ENCODE data around the gene HIPK1.

Gene HIPK1

GRCh38 chr1:113895961-113896360, 33.2 kb upstream of the HIPK1 start:
- WGBS, 2 experiments: 95 to 96% methylated on average over 8 of the region's 8 CpGs
- H3K27ac ChIP-seq (ENCODE audit: insufficient read depth, low read depth, low read length, poor library complexity, severe bottlenecking): no peak overlapping the region
- H3K9me3 ChIP-seq (ENCODE audit: control insufficient read depth, low read length): no peaks in the 10 kb centered on the region
- no peaks in the 10 kb centered on the region for H3K27me3 ChIP-seq (ENCODE audit: control insufficient read depth, insufficient read depth, low read length, poor library complexity, severe bottlenecking)
- H3K4me1 ChIP-seq (ENCODE audit: control insufficient read depth, insufficient read depth, low read length): no peaks in the 10 kb centered on the region
- no peak overlapping the region for H3K4me3 ChIP-seq (ENCODE audit: insufficient read depth, low read depth, low read length)
- H3K36me3 ChIP-seq (ENCODE audit: control insufficient read depth, insufficient read depth, low read length): peaks cover 4% of the 10 kb centered on the region

GRCh38 chr1:113898241-113898814, 30.8 kb upstream of the HIPK1 start:
- WGBS, 2 experiments: 80 to 89% methylated on average over 1 of the region's 1 CpG
- Histone ChIP-seq H3K4me3 (ENCODE audit: insufficient read depth, low read depth, low read length) (no peak overlapping the region), H3K9me3 (ENCODE audit: control insufficient read depth, low read length) (no peaks in the 10 kb centered on the region), H3K27me3 (ENCODE audit: control insufficient read depth, insufficient read depth, low read length, poor library complexity, severe bottlenecking) (no peaks in the 10 kb centered on the region), H3K27ac (ENCODE audit: insufficient read depth, low read depth, low read length, poor library complexity, severe bottlenecking) (no peak overlapping the region), H3K4me1 (ENCODE audit: control insufficient read depth, insufficient read depth, low read length) (no peaks in the 10 kb centered on the region), H3K36me3 (ENCODE audit: control insufficient read depth, insufficient read depth, low read length) (peaks cover 4% of the 10 kb centered on the region)

GRCh38 chr1:113899111-113899510, 30.0 kb upstream of the HIPK1 start:
- H3K4me1 ChIP-seq (ENCODE audit: control insufficient read depth, insufficient read depth, low read length): peaks cover 7% of the 10 kb centered on the region
- peaks cover 4% of the 10 kb centered on the region for H3K36me3 ChIP-seq (ENCODE audit: control insufficient read depth, insufficient read depth, low read length)
- no peak overlapping the region for H3K4me3 ChIP-seq (ENCODE audit: insufficient read depth, low read depth, low read length)
- no peaks in the 10 kb centered on the region for H3K27me3 ChIP-seq (ENCODE audit: control insufficient read depth, insufficient read depth, low read length, poor library complexity, severe bottlenecking)
- H3K9me3 ChIP-seq (ENCODE audit: control insufficient read depth, low read length): no peaks in the 10 kb centered on the region
- no peak overlapping the region for H3K27ac ChIP-seq (ENCODE audit: insufficient read depth, low read depth, low read length, poor library complexity, severe bottlenecking)

- peaks cover 4% of the 10 kb centered on the region for H3K36me3 ChIP-seq (ENCODE audit: control insufficient read depth, insufficient read depth, low read length)
Measured at GRCh38 chr1:113901191-113901590, 27.9 kb upstream of the HIPK1 start.

GRCh38 chr1:113903501-113904292, 25.4 kb upstream of the HIPK1 start:
- no peaks in the 10 kb centered on the region for H3K9me3 ChIP-seq (ENCODE audit: control insufficient read depth, low read length)
- H3K36me3 ChIP-seq (ENCODE audit: control insufficient read depth, insufficient read depth, low read length): no peaks in the 10 kb centered on the region
- H3K4me1 ChIP-seq (ENCODE audit: control insufficient read depth, insufficient read depth, low read length): peaks cover 8% of the 10 kb centered on the region
- peak overlapping the region; percentile 88 for H3K4me3 ChIP-seq (ENCODE audit: insufficient read depth, low read depth, low read length)
- no peak overlapping the region for H3K27ac ChIP-seq (ENCODE audit: insufficient read depth, low read depth, low read length, poor library complexity, severe bottlenecking)
- WGBS, 2 experiments: 69 to 70% methylated on average over 7 of the region's 7 CpGs
- H3K27me3 ChIP-seq (ENCODE audit: control insufficient read depth, insufficient read depth, low read length, poor library complexity, severe bottlenecking): no peaks in the 10 kb centered on the region

More at GRCh38 chr1:113901191-113901590, 27.9 kb upstream of the HIPK1 start:
- no peaks in the 10 kb centered on the region for H3K27me3 ChIP-seq (ENCODE audit: control insufficient read depth, insufficient read depth, low read length, poor library complexity, severe bottlenecking)
- no peak overlapping the region for H3K27ac ChIP-seq (ENCODE audit: insufficient read depth, low read depth, low read length, poor library complexity, severe bottlenecking)
- no peak overlapping the region for H3K4me3 ChIP-seq (ENCODE audit: insufficient read depth, low read depth, low read length)
- H3K9me3 ChIP-seq (ENCODE audit: control insufficient read depth, low read length): no peaks in the 10 kb centered on the region
- H3K4me1 ChIP-seq (ENCODE audit: control insufficient read depth, insufficient read depth, low read length): peaks cover 8% of the 10 kb centered on the region
- 93 to 96% methylated on average over 3 of the region's 3 CpGs for WGBS, 2 experiments

GRCh38 chr1:113904293-113904673, 24.8 kb upstream of the HIPK1 start:
- H3K36me3 ChIP-seq (ENCODE audit: control insufficient read depth, insufficient read depth, low read length): no peaks in the 10 kb centered on the region
- peak overlapping the region; percentile 88 for H3K4me3 ChIP-seq (ENCODE audit: insufficient read depth, low read depth, low read length)
- no peaks in the 10 kb centered on the region for H3K9me3 ChIP-seq (ENCODE audit: control insufficient read depth, low read length)
- 2 to 3% methylated on average over 11 of the region's 11 CpGs for WGBS, 2 experiments
- H3K27ac ChIP-seq (ENCODE audit: insufficient read depth, low read depth, low read length, poor library complexity, severe bottlenecking): peak overlapping the region; percentile 44
- no peaks in the 10 kb centered on the region for H3K27me3 ChIP-seq (ENCODE audit: control insufficient read depth, insufficient read depth, low read length, poor library complexity, severe bottlenecking)
- H3K4me1 ChIP-seq (ENCODE audit: control insufficient read depth, insufficient read depth, low read length): peaks cover 8% of the 10 kb centered on the region

- Histone ChIP-seq H3K4me1 (ENCODE audit: control insufficient read depth, insufficient read depth, low read length) (peaks cover 8% of the 10 kb centered on the region), H3K4me3 (ENCODE audit: insufficient read depth, low read depth, low read length) (peak within 1 kb of the TSS; percentile 88), H3K27me3 (ENCODE audit: control insufficient read depth, insufficient read depth, low read length, poor library complexity, severe bottlenecking) (no peaks in the 10 kb centered on the region), H3K27ac (ENCODE audit: insufficient read depth, low read depth, low read length, poor library complexity, severe bottlenecking) (peak within 1 kb of the TSS; percentile 44), H3K36me3 (ENCODE audit: control insufficient read depth, insufficient read depth, low read length) (no peaks in the 10 kb centered on the region), H3K9me3 (ENCODE audit: control insufficient read depth, low read length) (no peaks in the 10 kb centered on the region)
- 0% methylated on average over 67 of the region's 67 CpGs for WGBS, 2 experiments
Measured at GRCh38 chr1:113904674-113905434, 24.3 kb upstream of the HIPK1 start, which contains the start of the genes AP4B1 and DCLRE1B. TSS of gene AP4B1 (minus strand) at chr1:113904799. CDS start at chr1:113904717, 82 bp downstream. TSS of gene DCLRE1B (plus strand) at chr1:113905326. CDS start at chr1:113905587, 261 bp downstream.

GRCh38 chr1:113905435-113905861, 23.7 kb upstream of the HIPK1 start:
- peaks cover 5% of the 10 kb centered on the region for H3K36me3 ChIP-seq (ENCODE audit: control insufficient read depth, insufficient read depth, low read length)
- WGBS, 2 experiments: 0 to 2% methylated on average over 17 of the region's 17 CpGs

GRCh38 chr1:113912594-113913311, 16.4 kb upstream of the HIPK1 start:
- WGBS, 2 experiments: 93 to 94% methylated on average over 6 of the region's 6 CpGs
- Histone ChIP-seq H3K36me3 (ENCODE audit: control insufficient read depth, insufficient read depth, low read length) (peaks cover 17% of the 10 kb centered on the region), H3K4me3 (ENCODE audit: insufficient read depth, low read depth, low read length) (no peak overlapping the region), H3K4me1 (ENCODE audit: control insufficient read depth, insufficient read depth, low read length) (no peaks in the 10 kb centered on the region), H3K27me3 (ENCODE audit: control insufficient read depth, insufficient read depth, low read length, poor library complexity, severe bottlenecking) (no peaks in the 10 kb centered on the region), H3K9me3 (ENCODE audit: control insufficient read depth, low read length) (no peaks in the 10 kb centered on the region), H3K27ac (ENCODE audit: insufficient read depth, low read depth, low read length, poor library complexity, severe bottlenecking) (no peak overlapping the region)

More at GRCh38 chr1:113905435-113905861, 23.7 kb upstream of the HIPK1 start:
- H3K9me3 ChIP-seq (ENCODE audit: control insufficient read depth, low read length): no peaks in the 10 kb centered on the region
- H3K4me1 ChIP-seq (ENCODE audit: control insufficient read depth, insufficient read depth, low read length): peaks cover 8% of the 10 kb centered on the region
- H3K27me3 ChIP-seq (ENCODE audit: control insufficient read depth, insufficient read depth, low read length, poor library complexity, severe bottlenecking): no peaks in the 10 kb centered on the region
- no peak overlapping the region for H3K27ac ChIP-seq (ENCODE audit: insufficient read depth, low read depth, low read length, poor library complexity, severe bottlenecking)
- peak overlapping the region; percentile 88 for H3K4me3 ChIP-seq (ENCODE audit: insufficient read depth, low read depth, low read length)

Measured in ectodermal cell (in vitro differentiated cells).